ENCODE results near the gene FAM118B. TPM values are rescaled to one million over a fixed set of nuclear protein-coding genes. Genes with fewer than 3 reads are reported as not detected.

The FAM118B gene
- total and polyA plus RNA-seq, 3 donors from 2014 or later, result 27.4 to 50.3 (median 36.3) TPM

GRCh38 chr11:126310992-126311310 is 99.4 kb downstream of the FAM118B start:
- H3K27me3 ChIP-seq, result no peaks in the 10 kb centered on the region
- peaks cover 10% of the 10 kb centered on the region for H3K4me1 ChIP-seq
- intact Hi-C loops (cut with DNase I; ENCODE audit: low total_unique reads), result loop anchor here (10.0 kb wide), 1 partner anchor 124 kb away; no protein-coding TSS in a partner anchor
- no peak overlapping the region for H3K4me3 ChIP-seq
- peak overlapping the region in 1 of 2 donors; percentile 11 for H3K27ac ChIP-seq
- 55 to 72% methylated on average over 6 of the region's 6 CpGs for WGBS, 2 donors
- no peaks in the 10 kb centered on the region for H3K9me3 ChIP-seq
- DNase-seq, result no peak
- TF ChIP-seq POLR2A (IDR thresholded peaks at IDR 0.05), result no peak
- TF ChIP-seq CTCF (IDR thresholded peaks at IDR 0.05), result no peak
- H3K36me3 ChIP-seq (ENCODE audit: low read depth, missing control alignments), result no peaks in the 10 kb centered on the region

- 86% methylated on average over 14 of the region's 14 CpGs for WGBS, 2 donors
- DNase-seq, result no peak
- H3K36me3 ChIP-seq (ENCODE audit: low read depth, missing control alignments), result no peaks in the 10 kb centered on the region
These were observed 100.1 kb downstream of the FAM118B start for GRCh38 chr11:126311401-126312291.

More at GRCh38 chr11:126311401-126312291, 100.1 kb downstream of the FAM118B start:
- no peaks in the 10 kb centered on the region for H3K9me3 ChIP-seq
- H3K27ac ChIP-seq, result no peak overlapping the region
- H3K4me3 ChIP-seq, result no peak overlapping the region
- H3K27me3 ChIP-seq, result no peaks in the 10 kb centered on the region
- intact Hi-C loops (cut with DNase I; ENCODE audit: low total_unique reads), result loop anchor here (10.0 kb wide), 1 partner anchor 123 kb away; no protein-coding TSS in a partner anchor
- peaks cover 10% of the 10 kb centered on the region for H3K4me1 ChIP-seq
- no peak for TF ChIP-seq POLR2A (IDR thresholded peaks at IDR 0.05)
- no peak for TF ChIP-seq CTCF (IDR thresholded peaks at IDR 0.05)

Small RNA genes lying within 50 kb of the gene (small RNA-seq; reads per million reads assigned to genes)
- 0 reads per million in 2 donors for gene AP001893.2
- gene RN7SL351P, result 0 reads per million in 2 donors
- gene RNU4-86P, result 0 reads per million in 2 donors

Other genes starting within 250 kb of the FAM118B start
- gene CDON, start 148.9 kb upstream of the FAM118B start, total RNA-seq, result 10 to 100 TPM; 23.9 to 27.7 TPM
- gene CDON, start 148.9 kb upstream of the FAM118B start, polyA plus RNA-seq (ENCODE audit: insufficient read depth, low read depth, low replicate concordance), result 20.6 TPM
- 10 to 100 TPM; 25.9 to 33.8 TPM for gene RPUSD4, start 132 bp upstream of the FAM118B start, total RNA-seq
- gene RPUSD4, start 132 bp upstream of the FAM118B start, polyA plus RNA-seq (ENCODE audit: insufficient read depth, low read depth, low replicate concordance), result 27.5 TPM
- gene SRPRA, start 57.1 kb downstream of the FAM118B start, total RNA-seq, result 100 to 1,000 TPM; 105 to 122 TPM
- 88.4 TPM for gene SRPRA, start 57.1 kb downstream of the FAM118B start, polyA plus RNA-seq (ENCODE audit: insufficient read depth, low read depth, low replicate concordance)
- gene FOXRED1, start 57.4 kb downstream of the FAM118B start, total RNA-seq, result 10 to 100 TPM; 40.3 to 49.4 TPM
- gene FOXRED1, start 57.4 kb downstream of the FAM118B start, polyA plus RNA-seq (ENCODE audit: insufficient read depth, low read depth, low replicate concordance), result 31.6 TPM
- 1 to 10 TPM; 5.7 to 5.9 TPM for gene TIRAP, start 71.3 kb downstream of the FAM118B start, total RNA-seq
- 3.6 TPM for gene TIRAP, start 71.3 kb downstream of the FAM118B start, polyA plus RNA-seq (ENCODE audit: insufficient read depth, low read depth, low replicate concordance)
- gene DCPS, start 92.3 kb downstream of the FAM118B start, total RNA-seq, result 10 to 100 TPM; 16.9 to 20.9 TPM
- 16.8 TPM for gene DCPS, start 92.3 kb downstream of the FAM118B start, polyA plus RNA-seq (ENCODE audit: insufficient read depth, low read depth, low replicate concordance)
- 100 to 1,000 TPM; 212 to 221 TPM for gene ST3GAL4, start 143.9 kb downstream of the FAM118B start, total RNA-seq
- gene ST3GAL4, start 143.9 kb downstream of the FAM118B start, polyA plus RNA-seq (ENCODE audit: insufficient read depth, low read depth, low replicate concordance), result 102 TPM